Activated CD4-positive, alpha-beta T cell treated with anti-CD3 and anti-CD28 coated beads, Interleukin-2, amount 10 ng/mL, durations not matched to agents 7 days and 5 days (primary cell): Measurements from ENCODE around the gene MAFB. TPM values are rescaled to one million over a fixed set of nuclear protein-coding genes. Genes with fewer than 3 reads are reported as not detected.

Experiments
- CTCF ChIA-PET: fragments of 350-600 bp; sonication (Branson Sonifier 250); formaldehyde crosslinking; loops from one replicate; lab custom pipeline; 2021; ENCODE audit warnings: antibody characterized with exemption; lab: Charles Lee
- POLR2A ChIA-PET: fragments of 350-600 bp; sonication (Branson Sonifier 250); formaldehyde crosslinking; loops from one replicate; lab custom pipeline; 2021; ENCODE audit warnings: antibody characterized with exemption; lab: Charles Lee
- DNase-seq: peaks from one replicate; pipeline ENCODE4 v3.0.0-alpha.2; 2020
- H3K27ac Mint-ChIP-seq: one replicate; pipeline ENCODE4 v1.8.0; 2021; ENCODE audit warnings: mild to moderate bottlenecking, moderate library complexity, mixed read lengths
- H3K27me3 Mint-ChIP-seq: one replicate; pipeline ENCODE4 v1.8.0; 2021; ENCODE audit warnings: mixed read lengths
- H3K36me3 Mint-ChIP-seq: one replicate; pipeline ENCODE4 v1.8.0; 2021; ENCODE audit warnings: low read depth, mixed read lengths
- H3K4me1 Mint-ChIP-seq: one replicate; pipeline ENCODE4 v1.8.0; 2021; ENCODE audit warnings: mixed read lengths
- H3K4me3 Mint-ChIP-seq: one replicate; pipeline ENCODE4 v1.8.0; 2021; ENCODE audit warnings: mild to moderate bottlenecking, moderate library complexity, mixed read lengths
- H3K9me3 Mint-ChIP-seq: one replicate; pipeline ENCODE4 v1.8.0; 2021; ENCODE audit warnings: mixed read lengths
- total RNA-seq, 2 experiments: library from RNA; stranded (reverse); gene quantifications; one replicate each; pipeline ENCODE4 v1.2.3, GENCODE V29; 2021

MAFB gene
- total RNA-seq, 2 experiments from 2014 or later = not detected

- Mint-ChIP-seq H3K27me3 (peaks cover 4% of the 10 kb centered on the region), H3K9me3 (no peaks in the 10 kb centered on the region), H3K4me3 (no peak overlapping the region), H3K36me3 (no peaks in the 10 kb centered on the region), H3K4me1 (no peaks in the 10 kb centered on the region), H3K27ac (no peak overlapping the region)
- no peak for DNase-seq
- ChIA-PET POLR2A (interaction anchor here (0.5 kb wide), 1 partner anchor 739 kb away, joined by 5 read pairs; no protein-coding TSS in a partner anchor), CTCF (no interaction called here)
These were observed 26.5 kb upstream of the MAFB start for GRCh38 chr20:40715491-40715890.

DNA sequence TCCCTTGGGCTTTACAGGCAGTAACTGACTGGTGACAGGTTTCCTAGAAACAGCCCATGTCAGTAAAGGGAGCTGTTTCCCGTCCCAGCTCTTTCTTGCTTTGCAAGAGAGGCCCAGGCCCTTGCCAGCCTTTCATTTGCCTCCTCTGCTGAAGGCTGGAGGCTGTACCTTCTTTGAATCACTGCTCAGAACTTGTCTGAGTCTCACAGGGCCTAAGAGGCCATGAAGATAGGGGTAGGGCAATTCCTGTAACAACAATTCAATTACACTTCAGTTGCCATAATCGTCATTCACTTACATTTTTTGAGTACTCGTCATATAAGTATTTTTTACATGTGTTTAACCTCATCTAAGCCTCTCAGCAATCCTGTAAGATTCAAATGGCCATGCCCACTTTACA lies 25.9 kb upstream of the MAFB start:
- no peak overlapping the region for H3K27ac Mint-ChIP-seq
- no peak for DNase-seq
- H3K27me3 Mint-ChIP-seq = peaks cover 4% of the 10 kb centered on the region
- H3K36me3 Mint-ChIP-seq = no peaks in the 10 kb centered on the region
- no peak overlapping the region for H3K4me3 Mint-ChIP-seq
- POLR2A ChIA-PET = no interaction called here
- no peaks in the 10 kb centered on the region for H3K4me1 Mint-ChIP-seq
- CTCF ChIA-PET = no interaction called here
- no peaks in the 10 kb centered on the region for H3K9me3 Mint-ChIP-seq

DNA sequence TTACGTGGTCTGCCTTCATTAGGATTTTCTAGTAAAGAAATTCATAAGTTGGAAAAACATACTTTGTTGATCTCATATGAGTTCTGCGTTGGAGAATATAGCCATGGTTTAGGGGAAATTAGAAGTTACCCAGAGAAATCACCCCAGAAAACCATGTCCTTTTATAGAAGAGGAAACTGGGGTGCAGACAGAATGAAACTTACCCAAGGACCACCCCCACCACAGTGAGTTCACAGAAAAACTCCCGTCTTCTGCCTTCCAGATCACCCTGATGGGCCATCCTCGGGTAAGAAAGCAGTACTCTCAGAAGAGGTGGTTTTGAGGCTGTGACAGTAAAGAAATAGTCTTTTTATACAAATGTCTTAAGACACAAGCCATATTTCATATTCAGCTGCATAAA lies 25.1 kb upstream of the MAFB start:
- H3K4me1 Mint-ChIP-seq = no peaks in the 10 kb centered on the region
- ChIA-PET CTCF (no interaction called here), POLR2A (no interaction called here)
- no peak overlapping the region for H3K4me3 Mint-ChIP-seq
- H3K36me3 Mint-ChIP-seq = no peaks in the 10 kb centered on the region
- H3K27me3 Mint-ChIP-seq = peaks cover 4% of the 10 kb centered on the region
- H3K27ac Mint-ChIP-seq = no peak overlapping the region
- H3K9me3 Mint-ChIP-seq = no peaks in the 10 kb centered on the region
- no peak for DNase-seq

DNA sequence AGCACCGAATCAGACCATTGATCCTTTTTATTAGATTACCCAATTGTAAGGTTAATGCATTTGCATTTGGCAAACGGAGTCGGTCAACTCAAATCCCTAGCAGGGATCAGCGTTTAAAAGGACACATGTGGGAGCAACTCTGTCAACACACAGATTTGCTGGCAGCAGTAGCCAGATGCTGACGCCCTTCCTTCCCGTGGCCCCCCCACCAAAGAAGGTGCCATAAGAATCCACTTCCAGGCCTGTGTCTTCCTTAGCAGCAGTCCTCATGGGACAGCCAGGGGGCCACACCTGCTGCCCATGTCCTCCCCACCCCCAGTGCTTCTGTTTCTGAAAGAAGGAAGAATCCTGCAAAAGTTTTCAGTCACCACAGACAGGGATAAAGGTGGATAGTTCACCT lies 24.5 kb upstream of the MAFB start:
- Mint-ChIP-seq H3K36me3 (no peaks in the 10 kb centered on the region), H3K4me3 (no peak overlapping the region), H3K27ac (no peak overlapping the region), H3K4me1 (no peaks in the 10 kb centered on the region), H3K27me3 (peaks cover 4% of the 10 kb centered on the region), H3K9me3 (no peaks in the 10 kb centered on the region)
- no peak for DNase-seq
- ChIA-PET POLR2A (no interaction called here), CTCF (no interaction called here)

- Mint-ChIP-seq H3K36me3 (no peaks in the 10 kb centered on the region), H3K4me1 (no peaks in the 10 kb centered on the region), H3K27ac (no peak overlapping the region), H3K27me3 (peaks cover 8% of the 10 kb centered on the region), H3K9me3 (no peaks in the 10 kb centered on the region), H3K4me3 (no peak overlapping the region)
- DNase-seq = no peak
- CTCF ChIA-PET = no interaction called here
- POLR2A ChIA-PET = no interaction called here
These were observed 22.0 kb upstream of the MAFB start for GRCh38 chr20:40711079-40711478.

DNA sequence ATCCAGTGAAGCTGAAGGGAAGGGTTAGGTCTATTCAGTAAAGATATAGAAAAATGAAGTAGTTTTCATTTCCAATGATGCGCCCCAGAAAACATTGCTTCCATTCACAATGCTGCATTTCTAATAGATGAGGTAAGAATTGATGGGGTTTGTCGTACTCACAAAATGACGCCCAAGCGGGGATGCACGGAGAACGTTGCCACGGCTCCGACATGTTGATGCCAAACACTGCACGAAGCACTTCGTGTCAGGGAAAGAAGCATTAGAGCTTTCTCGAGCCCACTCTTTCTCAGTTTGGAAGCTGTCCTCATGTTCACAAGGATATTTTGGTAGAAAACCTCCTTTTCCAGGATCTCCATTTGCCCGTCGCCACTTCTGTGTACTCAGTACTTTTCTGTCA lies 21.6 kb upstream of the MAFB start:
- Mint-ChIP-seq H3K4me3 (no peak overlapping the region), H3K27ac (no peak overlapping the region), H3K9me3 (no peaks in the 10 kb centered on the region), H3K27me3 (peaks cover 9% of the 10 kb centered on the region), H3K4me1 (no peaks in the 10 kb centered on the region), H3K36me3 (no peaks in the 10 kb centered on the region)
- POLR2A ChIA-PET = no interaction called here
- CTCF ChIA-PET = interaction anchor here (0.7 kb wide), 1 partner anchor 1631 kb away, joined by 3 read pairs; no protein-coding TSS in a partner anchor
- DNase-seq = no peak

GRCh38 chr20:40706977-40707582 lies 18.0 kb upstream of the MAFB start:
- peaks cover 11% of the 10 kb centered on the region for H3K27me3 Mint-ChIP-seq
- CTCF ChIA-PET = interaction anchor here (1.2 kb wide), 1 partner anchor 11 kb away, joined by 3 read pairs; no protein-coding TSS in a partner anchor
- POLR2A ChIA-PET = no interaction called here
- H3K4me1 Mint-ChIP-seq = no peaks in the 10 kb centered on the region
- no peak overlapping the region for H3K27ac Mint-ChIP-seq
- peaks cover 2% of the 10 kb centered on the region for H3K9me3 Mint-ChIP-seq
- no peak overlapping the region for H3K4me3 Mint-ChIP-seq
- DNase-seq = no peak
- no peaks in the 10 kb centered on the region for H3K36me3 Mint-ChIP-seq

DNA sequence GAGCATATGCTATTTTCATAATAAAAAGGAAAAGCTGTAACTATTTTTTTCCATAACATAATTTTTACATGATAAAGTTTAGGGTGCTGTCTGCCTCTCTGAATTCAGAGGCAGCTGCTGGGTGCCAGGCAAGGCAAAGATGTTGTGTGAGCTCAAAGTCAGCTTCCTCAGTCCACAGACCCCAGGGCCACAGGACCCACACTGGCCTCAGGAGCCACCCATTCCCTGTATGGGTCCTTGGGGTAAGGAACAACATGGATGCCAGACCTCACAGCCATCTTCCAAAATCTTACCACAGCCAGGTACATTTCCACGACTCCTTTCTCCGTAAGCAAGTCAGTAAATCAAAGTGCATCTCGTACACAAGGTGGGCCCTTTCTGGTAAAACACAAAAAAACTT lies 16.4 kb upstream of the MAFB start:
- ChIA-PET CTCF (no interaction called here), POLR2A (no interaction called here)
- H3K27ac Mint-ChIP-seq = no peak overlapping the region
- no peaks in the 10 kb centered on the region for H3K4me1 Mint-ChIP-seq
- no peak overlapping the region for H3K4me3 Mint-ChIP-seq
- no peak for DNase-seq
- H3K9me3 Mint-ChIP-seq = peaks cover 2% of the 10 kb centered on the region
- H3K27me3 Mint-ChIP-seq = peaks cover 8% of the 10 kb centered on the region
- H3K36me3 Mint-ChIP-seq = no peaks in the 10 kb centered on the region

DNA sequence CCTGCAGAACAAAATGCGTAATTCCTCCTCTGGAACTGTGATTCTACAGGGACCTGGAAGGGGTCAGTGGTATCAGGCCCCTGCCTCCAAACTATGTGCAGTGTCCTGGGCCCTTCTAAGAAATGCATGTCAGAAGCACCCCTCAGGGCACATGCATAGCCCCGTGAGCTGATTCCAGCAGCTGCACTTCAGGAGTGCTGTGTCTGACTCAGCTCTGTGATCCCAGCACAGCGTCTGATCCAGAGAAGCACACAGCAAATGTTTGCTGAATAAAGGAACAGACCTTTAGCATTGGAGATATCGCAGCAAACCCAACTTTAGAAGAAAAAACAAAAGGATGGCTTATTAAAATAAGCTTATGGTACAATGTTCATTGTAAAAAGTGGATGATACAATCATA lies 15.8 kb upstream of the MAFB start:
- DNase-seq = no peak
- Mint-ChIP-seq H3K4me1 (no peaks in the 10 kb centered on the region), H3K27me3 (peaks cover 8% of the 10 kb centered on the region), H3K4me3 (no peak overlapping the region), H3K9me3 (peaks cover 2% of the 10 kb centered on the region), H3K36me3 (no peaks in the 10 kb centered on the region), H3K27ac (no peak overlapping the region)
- CTCF ChIA-PET = no interaction called here
- POLR2A ChIA-PET = interaction anchor here (0.6 kb wide), 1 partner anchor 369 kb away, joined by 8 read pairs; no protein-coding TSS in a partner anchor

- Mint-ChIP-seq H3K9me3 (peaks cover 2% of the 10 kb centered on the region), H3K4me3 (no peak overlapping the region), H3K27me3 (peaks cover 8% of the 10 kb centered on the region), H3K36me3 (no peaks in the 10 kb centered on the region), H3K27ac (no peak overlapping the region), H3K4me1 (no peaks in the 10 kb centered on the region)
- ChIA-PET CTCF (no interaction called here), POLR2A (interaction anchor here (0.6 kb wide), 1 partner anchor 369 kb away, joined by 8 read pairs; no protein-coding TSS in a partner anchor)
- DNase-seq = no peak
These were observed 15.0 kb upstream of the MAFB start for GRCh38 chr20:40703975-40704530.

DNA sequence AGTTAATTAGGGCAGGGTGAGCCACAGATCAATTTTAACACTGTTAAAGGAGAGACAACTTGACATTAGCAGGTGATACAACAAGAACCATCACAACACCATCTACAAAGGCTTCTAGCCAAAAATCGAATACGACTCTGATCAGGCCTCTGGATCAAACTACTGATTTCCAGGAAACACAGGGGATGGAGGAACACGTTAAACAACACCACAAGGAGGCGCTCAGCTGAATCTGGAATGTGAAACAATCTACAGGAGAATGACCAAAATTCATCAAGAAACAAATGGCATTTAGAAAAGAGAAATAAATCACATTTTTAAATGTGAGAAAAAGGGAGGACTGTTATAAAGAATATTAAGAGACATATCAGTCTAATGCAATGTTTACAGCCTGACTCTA lies 13.5 kb upstream of the MAFB start:
- no peaks in the 10 kb centered on the region for H3K36me3 Mint-ChIP-seq

DNA sequence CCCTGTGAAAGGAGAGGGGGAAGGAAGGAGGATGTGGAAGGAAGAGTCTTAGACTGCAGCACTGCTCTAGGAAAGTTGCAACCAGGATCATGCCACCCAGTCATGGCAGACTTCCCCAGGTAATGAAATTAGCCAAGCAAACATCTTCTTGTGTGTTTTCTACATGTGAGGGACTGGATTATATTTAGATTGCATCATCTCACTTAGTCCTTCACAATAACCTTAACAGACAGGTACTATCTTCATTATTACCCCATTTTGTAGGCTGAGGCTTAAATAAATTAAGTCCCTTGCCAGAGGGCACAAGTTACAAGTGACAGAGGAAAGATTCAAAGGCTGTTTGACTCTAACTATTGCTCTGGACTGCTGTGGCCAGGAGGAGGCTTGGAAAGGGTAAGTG lies 9.7 kb upstream of the MAFB start:
- H3K9me3 Mint-ChIP-seq = peaks cover 2% of the 10 kb centered on the region
- H3K4me1 Mint-ChIP-seq = no peaks in the 10 kb centered on the region
- no peak overlapping the region for H3K27ac Mint-ChIP-seq
- ChIA-PET CTCF (no interaction called here), POLR2A (no interaction called here)
- no peak for DNase-seq
- no peak overlapping the region for H3K4me3 Mint-ChIP-seq
- H3K36me3 Mint-ChIP-seq = no peaks in the 10 kb centered on the region
- H3K27me3 Mint-ChIP-seq = peaks cover 51% of the 10 kb centered on the region

More for the DNA sequence above, 13.5 kb upstream of the MAFB start:
- DNase-seq = no peak
- no peak overlapping the region for H3K27ac Mint-ChIP-seq
- H3K27me3 Mint-ChIP-seq = peaks cover 20% of the 10 kb centered on the region
- no peak overlapping the region for H3K4me3 Mint-ChIP-seq
- ChIA-PET CTCF (no interaction called here), POLR2A (no interaction called here)
- H3K4me1 Mint-ChIP-seq = no peaks in the 10 kb centered on the region
- peaks cover 2% of the 10 kb centered on the region for H3K9me3 Mint-ChIP-seq

GRCh38 chr20:40698281-40698680 lies 9.2 kb upstream of the MAFB start:
- DNase-seq = no peak
- CTCF ChIA-PET = no interaction called here
- H3K27me3 Mint-ChIP-seq = peaks cover 56% of the 10 kb centered on the region
- H3K36me3 Mint-ChIP-seq = no peaks in the 10 kb centered on the region
- no peak overlapping the region for H3K4me3 Mint-ChIP-seq
- no peaks in the 10 kb centered on the region for H3K4me1 Mint-ChIP-seq
- POLR2A ChIA-PET = no interaction called here
- peaks cover 2% of the 10 kb centered on the region for H3K9me3 Mint-ChIP-seq
- H3K27ac Mint-ChIP-seq = no peak overlapping the region

GRCh38 chr20:40697541-40697940 lies 8.5 kb upstream of the MAFB start:
- no peak for DNase-seq
- Mint-ChIP-seq H3K4me3 (no peak overlapping the region), H3K9me3 (peaks cover under 1% of the 10 kb centered on the region), H3K27me3 (peaks cover 62% of the 10 kb centered on the region), H3K27ac (no peak overlapping the region), H3K36me3 (no peaks in the 10 kb centered on the region), H3K4me1 (no peaks in the 10 kb centered on the region)
- CTCF ChIA-PET = no interaction called here
- POLR2A ChIA-PET = no interaction called here
